ENCODE measurements around the gene ETDC. TPM values are rescaled to one million over a fixed set of nuclear protein-coding genes. Genes with fewer than 3 reads are reported as not detected.
"Not testable (repeated sequence)": the region's sequence is repeated elsewhere in the genome, so short reads cannot be mapped to it uniquely, and the experiment has no call there.

Gene ETDC
- not detected for total RNA-seq

DNA sequence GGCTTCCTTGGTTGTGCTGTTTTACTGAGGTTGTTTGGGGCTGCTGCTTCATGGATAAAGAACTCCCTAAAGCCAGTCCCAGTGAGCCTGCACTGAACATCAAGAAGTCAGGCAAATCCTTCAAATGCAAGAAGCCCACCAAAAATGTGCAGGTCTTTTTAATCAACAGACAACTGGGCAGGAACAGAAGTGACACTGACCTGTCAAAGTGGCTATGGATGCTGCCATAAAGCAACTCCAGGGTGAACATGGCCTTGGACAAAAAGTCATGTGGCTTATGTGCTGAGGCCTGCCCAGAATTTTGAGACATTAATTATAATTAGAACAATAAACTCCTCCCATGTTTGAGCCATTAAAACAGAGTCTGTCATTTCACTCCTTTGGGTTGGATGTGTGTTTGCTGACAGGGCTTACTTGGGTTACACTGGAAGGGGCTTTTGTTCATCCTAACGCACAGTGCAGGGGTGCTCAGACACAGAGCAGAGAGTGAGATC is at the start of gene ETDC:
ETDC (plus strand) TSS at position 51 of the 494 bp plus-strand sequence; CDS start at position 51, 0 bp downstream.
- H3K27me3 ChIP-seq, result no peaks in the 10 kb centered on the region
- H3K36me3 ChIP-seq, result no peaks in the 10 kb centered on the region
- no peak within 1 kb of the TSS for H3K27ac ChIP-seq
- H3K9me3 ChIP-seq, result peaks cover 0 to 3% of the 10 kb centered on the region in 2 donors
- no peaks in the 10 kb centered on the region for H3K4me1 ChIP-seq
- DNase-seq (ENCODE audit: low spot score in 2 of 2), result no peak
- intact Hi-C loops (cut with DNase I; ENCODE audit: low total_unique reads), result no loop called here
- TF ChIP-seq POLR2A (IDR thresholded peaks at IDR 0.05), result no peak
- TF ChIP-seq, protein P1, sequence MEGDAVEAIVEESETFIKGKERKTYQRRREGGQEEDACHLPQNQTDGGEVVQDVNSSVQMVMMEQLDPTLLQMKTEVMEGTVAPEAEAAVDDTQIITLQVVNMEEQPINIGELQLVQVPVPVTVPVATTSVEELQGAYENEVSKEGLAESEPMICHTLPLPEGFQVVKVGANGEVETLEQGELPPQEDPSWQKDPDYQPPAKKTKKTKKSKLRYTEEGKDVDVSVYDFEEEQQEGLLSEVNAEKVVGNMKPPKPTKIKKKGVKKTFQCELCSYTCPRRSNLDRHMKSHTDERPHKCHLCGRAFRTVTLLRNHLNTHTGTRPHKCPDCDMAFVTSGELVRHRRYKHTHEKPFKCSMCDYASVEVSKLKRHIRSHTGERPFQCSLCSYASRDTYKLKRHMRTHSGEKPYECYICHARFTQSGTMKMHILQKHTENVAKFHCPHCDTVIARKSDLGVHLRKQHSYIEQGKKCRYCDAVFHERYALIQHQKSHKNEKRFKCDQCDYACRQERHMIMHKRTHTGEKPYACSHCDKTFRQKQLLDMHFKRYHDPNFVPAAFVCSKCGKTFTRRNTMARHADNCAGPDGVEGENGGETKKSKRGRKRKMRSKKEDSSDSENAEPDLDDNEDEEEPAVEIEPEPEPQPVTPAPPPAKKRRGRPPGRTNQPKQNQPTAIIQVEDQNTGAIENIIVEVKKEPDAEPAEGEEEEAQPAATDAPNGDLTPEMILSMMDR (IDR thresholded peaks at IDR 0.05), result no peak
- no peak within 1 kb of the TSS for H3K4me3 ChIP-seq

- intact Hi-C loops (cut with DNase I; ENCODE audit: low total_unique reads); H3K4me1 ChIP-seq; H3K4me3 ChIP-seq; H3K27ac ChIP-seq; H3K9me3 ChIP-seq; H3K36me3 ChIP-seq; DNase-seq (ENCODE audit: low spot score in 2 of 2): not testable (repeated sequence)
- H3K27me3 ChIP-seq, result peaks cover 0 to 15% of the 10 kb centered on the region in 2 donors
Measured at GRCh38 chrX:135260976-135261375, 48.3 kb upstream of the ETDC start.

DNA sequence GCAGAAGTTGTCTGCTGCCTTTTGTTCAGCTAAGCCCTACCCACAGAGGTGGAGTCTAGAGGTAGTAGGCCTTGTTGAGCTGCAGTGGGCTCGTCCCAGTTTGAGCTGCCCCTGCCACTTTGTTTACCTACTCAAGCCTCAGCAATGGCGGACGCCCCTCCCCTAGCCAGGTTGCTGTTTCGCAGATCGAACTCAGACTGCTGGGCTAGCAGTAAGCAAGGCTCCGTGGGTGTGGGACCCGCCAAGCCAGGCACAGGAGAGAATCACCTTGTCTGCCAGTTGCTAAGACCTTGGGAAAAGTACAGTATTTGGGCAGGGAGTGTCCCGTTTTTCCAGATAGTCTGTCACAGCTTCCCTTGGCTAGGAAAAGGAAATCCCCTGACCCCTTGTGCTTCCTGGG is 45.9 kb upstream of the ETDC start:
- H3K36me3 ChIP-seq; H3K27ac ChIP-seq; H3K4me1 ChIP-seq; intact Hi-C loops (cut with DNase I; ENCODE audit: low total_unique reads); DNase-seq (ENCODE audit: low spot score in 2 of 2); H3K4me3 ChIP-seq: not testable (repeated sequence)
- peaks cover 0 to 15% of the 10 kb centered on the region in 2 donors for H3K27me3 ChIP-seq
- H3K9me3 ChIP-seq, result peaks cover under 1 to 22% of the 10 kb centered on the region in 2 donors

- no peak overlapping the region for H3K4me3 ChIP-seq
- no peaks in the 10 kb centered on the region for H3K36me3 ChIP-seq
- TF ChIP-seq POLR2AphosphoS5 (IDR thresholded peaks at IDR 0.05) (no peak), POLR2A (IDR thresholded peaks at IDR 0.05) (no peak)
- TF ChIP-seq, protein P1 (IDR thresholded peaks at IDR 0.05), result no peak
- intact Hi-C loops (cut with DNase I; ENCODE audit: low total_unique reads), result no loop called here
- no peaks in the 10 kb centered on the region for H3K4me1 ChIP-seq
- H3K27ac ChIP-seq, result no peak overlapping the region
- H3K9me3 ChIP-seq, result peaks cover 6 to 29% of the 10 kb centered on the region in 2 donors
- peaks cover 0 to 15% of the 10 kb centered on the region in 2 donors for H3K27me3 ChIP-seq
- no peak for DNase-seq (ENCODE audit: low spot score in 2 of 2)
Measured at GRCh38 chrX:135264206-135264605, 45.1 kb upstream of the ETDC start.

DNA sequence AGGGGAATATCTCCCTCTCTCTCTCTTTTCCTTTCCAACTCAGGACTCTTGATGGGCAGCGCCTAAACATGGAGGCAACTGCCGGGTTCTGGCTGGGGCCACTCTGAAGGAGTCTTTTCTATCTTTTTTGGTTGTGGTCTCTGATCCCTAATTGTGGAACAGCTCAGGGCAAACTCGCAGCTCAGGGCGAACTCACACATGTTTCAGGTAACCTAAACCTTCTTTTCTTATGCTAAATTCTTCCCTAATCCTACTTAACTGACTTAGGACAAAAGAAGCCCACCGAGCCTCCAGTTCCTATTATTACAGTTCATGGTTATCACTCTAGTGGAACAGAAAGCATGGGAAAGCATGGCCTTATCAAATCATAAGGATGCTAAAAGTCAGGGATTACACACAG is 36.1 kb upstream of the ETDC start:
- H3K36me3 ChIP-seq, result no peaks in the 10 kb centered on the region
- H3K27ac ChIP-seq, result no peak overlapping the region
- TF ChIP-seq POLR2A (IDR thresholded peaks at IDR 0.05), result no peak
- no peak for TF ChIP-seq POLR2AphosphoS5 (IDR thresholded peaks at IDR 0.05)
- TF ChIP-seq, protein P1 (IDR thresholded peaks at IDR 0.05), result no peak
- H3K4me3 ChIP-seq, result no peak overlapping the region
- no peaks in the 10 kb centered on the region for H3K4me1 ChIP-seq
- peaks cover 23 to 41% of the 10 kb centered on the region in 2 donors for H3K9me3 ChIP-seq
- intact Hi-C loops (cut with DNase I; ENCODE audit: low total_unique reads), result no loop called here
- DNase-seq (ENCODE audit: low spot score in 2 of 2), result no peak
- H3K27me3 ChIP-seq, result no peaks in the 10 kb centered on the region

- H3K4me3 ChIP-seq, result no peak overlapping the region
- no peaks in the 10 kb centered on the region for H3K27me3 ChIP-seq
- H3K4me1 ChIP-seq, result no peaks in the 10 kb centered on the region
- TF ChIP-seq POLR2A (IDR thresholded peaks at IDR 0.05) (no peak), POLR2AphosphoS5 (IDR thresholded peaks at IDR 0.05) (no peak)
- TF ChIP-seq, protein P1 (IDR thresholded peaks at IDR 0.05), result no peak
- DNase-seq (ENCODE audit: low spot score in 2 of 2), result no peak
- no peak overlapping the region for H3K27ac ChIP-seq
- H3K9me3 ChIP-seq, result peaks cover 32 to 43% of the 10 kb centered on the region in 2 donors
- intact Hi-C loops (cut with DNase I; ENCODE audit: low total_unique reads), result no loop called here
- no peaks in the 10 kb centered on the region for H3K36me3 ChIP-seq
Measured at GRCh38 chrX:135275973-135276372, 33.3 kb upstream of the ETDC start.
